GM21360 (cell line): ENCODE measurements around the gene NTRK3.

Experiments used
- ATAC-seq: cut with Tn5 transposase; IDR thresholded peaks from one replicate; pipeline ENCODE4 v1.9.1; 2021; ENCODE audit warnings: mild to moderate bottlenecking, moderate library complexity; ENCODE audit not compliant: unreplicated experiment

The NTRK3 gene

GRCh38 chr15:88232771-88233201 lies 23.8 kb downstream of the NTRK3 start:
- ATAC-seq, result no peak

- no peak for ATAC-seq
These were observed 24.5 kb downstream of the NTRK3 start for GRCh38 chr15:88231909-88232644.

GRCh38 chr15:88230823-88231222 lies 25.7 kb downstream of the NTRK3 start:
- no peak for ATAC-seq

- ATAC-seq, result no peak
These were observed 31.1 kb downstream of the NTRK3 start for GRCh38 chr15:88225461-88225860.

GRCh38 chr15:88223084-88223483 lies 33.5 kb downstream of the NTRK3 start:
- no peak for ATAC-seq

- ATAC-seq, result no peak
These were observed 34.7 kb downstream of the NTRK3 start for GRCh38 chr15:88221836-88222235.

- no peak for ATAC-seq
These were observed 35.9 kb downstream of the NTRK3 start for GRCh38 chr15:88220443-88221335.

GRCh38 chr15:88219623-88220022 lies 36.9 kb downstream of the NTRK3 start:
- ATAC-seq, result no peak

- ATAC-seq, result no peak
These were observed 37.9 kb downstream of the NTRK3 start for GRCh38 chr15:88218557-88219221.

- no peak for ATAC-seq
These were observed 41.4 kb downstream of the NTRK3 start for GRCh38 chr15:88215066-88215648.

GRCh38 chr15:88209111-88209510 lies 47.4 kb downstream of the NTRK3 start:
- no peak for ATAC-seq

GRCh38 chr15:88208396-88208795 lies 48.1 kb downstream of the NTRK3 start:
- ATAC-seq, result no peak

- no peak for ATAC-seq
These were observed 49.0 kb downstream of the NTRK3 start for GRCh38 chr15:88207565-88207964.

GRCh38 chr15:88204584-88204983 lies 52.0 kb downstream of the NTRK3 start:
- ATAC-seq, result no peak

GRCh38 chr15:88202231-88202630 lies 54.3 kb downstream of the NTRK3 start:
- no peak for ATAC-seq

GRCh38 chr15:88201207-88201606 lies 55.3 kb downstream of the NTRK3 start:
- ATAC-seq, result no peak

- ATAC-seq, result no peak
These were observed 59.6 kb downstream of the NTRK3 start for GRCh38 chr15:88196961-88197360.

GRCh38 chr15:88194162-88194561 lies 62.4 kb downstream of the NTRK3 start:
- ATAC-seq, result no peak

GRCh38 chr15:88193415-88193814 lies 63.1 kb downstream of the NTRK3 start:
- no peak for ATAC-seq

- no peak for ATAC-seq
These were observed 64.8 kb downstream of the NTRK3 start for GRCh38 chr15:88191812-88192165.

- ATAC-seq, result no peak
These were observed 66.3 kb downstream of the NTRK3 start for GRCh38 chr15:88190232-88190631.
